ENCODE measurements around the gene SWAP70. TPM values are rescaled to one million over a fixed set of nuclear protein-coding genes. Genes with fewer than 3 reads are reported as not detected.

The SWAP70 gene
- total RNA-seq, 2 experiments from 2014 or later: 7.9 to 10.1 TPM

DNA sequence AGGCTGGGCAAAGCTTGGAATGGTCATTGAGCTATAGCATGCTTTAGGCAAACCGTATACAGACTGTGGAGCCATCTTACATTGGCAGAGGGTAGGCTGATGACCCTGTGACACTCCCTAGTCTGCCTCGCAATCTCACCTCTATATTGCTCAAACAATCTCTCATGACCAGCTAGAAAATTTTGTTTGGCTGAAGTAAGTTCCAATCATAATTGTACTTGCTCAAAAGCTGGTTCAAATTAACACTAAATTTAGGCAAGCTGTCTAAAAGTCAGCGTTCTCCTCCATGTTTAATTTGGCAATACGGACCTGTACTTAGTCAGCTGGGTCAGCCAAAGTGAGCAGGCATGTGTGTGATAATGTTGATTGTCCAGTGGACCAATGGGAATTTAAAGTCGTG, 133.0 kb downstream of the SWAP70 start:
- Mint-ChIP-seq H3K27ac (no peak overlapping the region), H3K27me3 (no peaks in the 10 kb centered on the region), H3K36me3 (no peaks in the 10 kb centered on the region), H3K9me3 (ENCODE audit: low read depth) (no peaks in the 10 kb centered on the region), H3K4me3 (no peak overlapping the region), H3K4me1 (peaks cover 2% of the 10 kb centered on the region)
- no peak for ATAC-seq
- CTCF ChIA-PET: interaction anchor here (1.3 kb wide), 1 partner anchor 17 kb away, joined by 3 read pairs; no protein-coding TSS in a partner anchor
- DNase-seq: no peak

DNA sequence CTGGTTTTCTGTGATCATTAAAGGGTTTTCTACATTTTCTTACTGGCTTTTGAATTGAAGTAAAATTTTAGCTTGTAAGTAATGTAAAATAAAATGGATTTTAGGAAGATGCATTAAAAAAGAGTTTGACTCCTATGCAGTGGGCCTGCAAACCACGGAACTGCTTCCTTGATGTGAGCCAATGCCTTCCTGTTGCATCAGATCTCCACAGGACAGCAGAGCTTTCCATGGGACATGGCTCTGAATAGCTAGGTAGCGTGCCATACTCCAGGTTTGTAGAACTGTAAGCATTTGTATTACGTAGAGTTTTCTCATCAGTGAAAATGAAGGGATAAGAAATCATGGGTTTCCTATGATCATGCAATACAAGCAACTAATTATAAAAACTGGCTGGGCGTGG, 133.4 kb downstream of the SWAP70 start:
- H3K27ac Mint-ChIP-seq: no peak overlapping the region
- no peaks in the 10 kb centered on the region for H3K27me3 Mint-ChIP-seq
- no peaks in the 10 kb centered on the region for H3K9me3 Mint-ChIP-seq (ENCODE audit: low read depth)
- H3K4me3 Mint-ChIP-seq: no peak overlapping the region
- CTCF ChIA-PET: interaction anchor here (1.3 kb wide), 1 partner anchor 17 kb away, joined by 3 read pairs; no protein-coding TSS in a partner anchor
- ATAC-seq (no peak), DNase-seq (no peak)
- H3K36me3 Mint-ChIP-seq: no peaks in the 10 kb centered on the region
- peaks cover 2% of the 10 kb centered on the region for H3K4me1 Mint-ChIP-seq

DNA sequence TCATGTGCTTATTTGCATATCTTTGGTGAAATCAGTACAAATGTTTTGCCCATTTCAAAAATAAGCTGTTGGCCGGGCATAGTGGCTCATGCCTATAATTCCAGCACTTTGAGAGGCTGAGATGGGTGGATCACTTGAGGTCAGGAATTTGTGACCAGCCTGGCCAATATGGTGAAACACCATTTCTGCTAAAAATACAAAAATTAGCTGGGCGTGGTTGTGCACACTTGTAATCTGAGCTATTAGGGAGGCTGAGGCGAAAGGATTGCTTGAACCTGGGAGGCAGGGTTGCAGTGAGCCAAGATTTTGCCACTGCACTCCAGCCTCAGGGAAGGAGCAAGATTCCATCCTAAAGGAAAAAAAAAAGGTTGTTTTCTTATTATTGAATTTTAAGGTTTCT, 136.0 kb downstream of the SWAP70 start:
- DNase-seq: no peak
- Mint-ChIP-seq H3K4me1 (peaks cover 2% of the 10 kb centered on the region), H3K27me3 (no peaks in the 10 kb centered on the region), H3K4me3 (no peak overlapping the region), H3K27ac (no peak overlapping the region), H3K9me3 (ENCODE audit: low read depth) (no peaks in the 10 kb centered on the region), H3K36me3 (no peaks in the 10 kb centered on the region)
- CTCF ChIA-PET: no interaction called here
- ATAC-seq: no peak

DNA sequence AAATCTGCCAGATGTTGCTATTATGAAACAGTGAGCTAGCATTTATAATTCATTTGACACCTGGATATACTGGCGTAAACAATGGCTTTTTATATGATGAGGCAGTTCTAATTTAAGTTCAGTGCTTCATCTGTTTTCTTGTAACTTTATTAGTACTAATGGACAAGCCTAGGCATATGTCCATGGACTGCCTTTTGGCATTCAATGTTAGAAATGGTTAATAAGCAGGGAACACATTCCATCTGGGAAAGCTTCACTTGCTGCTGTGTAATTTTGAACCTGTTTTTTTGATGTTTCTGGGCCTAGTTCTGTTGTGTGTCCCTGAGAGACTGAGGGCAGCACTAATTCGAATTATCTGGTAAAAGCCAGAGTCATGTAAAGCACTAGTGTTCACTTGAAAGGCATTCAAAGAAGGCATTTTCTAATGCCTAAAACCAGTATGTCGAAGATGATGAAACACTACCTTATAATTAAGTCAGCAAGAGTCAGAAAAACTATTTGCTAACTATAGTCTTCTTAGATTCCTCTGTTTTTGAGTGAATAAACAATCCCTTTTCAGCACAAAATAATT, 138.5 kb downstream of the SWAP70 start:
- Mint-ChIP-seq H3K9me3 (ENCODE audit: low read depth) (no peaks in the 10 kb centered on the region), H3K27ac (no peak overlapping the region), H3K4me1 (peaks cover 2% of the 10 kb centered on the region), H3K27me3 (no peaks in the 10 kb centered on the region), H3K36me3 (no peaks in the 10 kb centered on the region), H3K4me3 (no peak overlapping the region)
- no peak for DNase-seq
- ATAC-seq: no peak
- CTCF ChIA-PET: interaction anchor here (0.7 to 1.3 kb wide), 2 partner anchors 17 to 43 kb away, joined by 3 to 4 read pairs; no protein-coding TSS in a partner anchor

Other genes with a start within 250 kb of the SWAP70 start
- 10 to 100 TPM; 39.5 to 44.2 TPM for gene ZNF143, start 203.1 kb upstream of the SWAP70 start, total RNA-seq
- 10 to 100 TPM; 76.8 to 83.3 TPM for gene WEE1, start 90.4 kb upstream of the SWAP70 start, total RNA-seq